HepG2 (cell line): Measurements from ENCODE around the gene CCDC93. TPM values are rescaled to one million over a fixed set of nuclear protein-coding genes. Genes with fewer than 3 reads are reported as not detected.

Experiments used
- AKAP8 ChIP-seq: sonication (generic); formaldehyde crosslinking; IDR thresholded peaks from 2 replicates; pipeline ENCODE4 v1.5.1; 2020; ENCODE audit warnings: mild to moderate bottlenecking, missing genetic modification reagents
- ARNT2 ChIP-seq: sonication (generic); formaldehyde crosslinking; IDR thresholded peaks from 2 replicates; pipeline ENCODE4 v1.8.0; 2022; ENCODE audit warnings: mild to moderate bottlenecking, low read depth, missing genetic modification reagents, moderate library complexity
- ATM ChIP-seq: fragments of 450-650 bp; IDR thresholded peaks from 2 replicates; pipeline ENCODE4 v1.7.1; 2017; ENCODE audit warnings: mild to moderate bottlenecking, borderline replicate concordance
- CENPT ChIP-seq: sonication (generic); formaldehyde crosslinking; IDR thresholded peaks from 2 replicates; pipeline ENCODE4 v1.8.0; 2022; ENCODE audit warnings: low read depth, mild to moderate bottlenecking, moderate library complexity, missing genetic modification reagents
- EEA1 ChIP-seq: sonication (generic); formaldehyde crosslinking; IDR thresholded peaks from 2 replicates; pipeline ENCODE4 v1.5.1; 2020; ENCODE audit warnings: mild to moderate bottlenecking, missing genetic modification reagents, borderline replicate concordance
- ERF ChIP-seq: IDR thresholded peaks from 2 replicates; pipeline ENCODE4 v1.6.1; 2018; ENCODE audit warnings: missing biosample characterization, missing genetic modification reagents
- EZH2 ChIP-seq: conservative IDR thresholded peaks from 2 replicates; pipeline ENCODE4 v1.6.1; 2012; ENCODE audit warnings: mild to moderate bottlenecking, low read depth, low read length, moderate library complexity
- FOXK2 ChIP-seq: fragments of 450-650 bp; IDR thresholded peaks from 2 replicates; pipeline ENCODE4 v1.6.1; 2016
- GTF3A ChIP-seq: sonication (generic); formaldehyde crosslinking; conservative IDR thresholded peaks from 2 replicates; pipeline ENCODE4 v1.4.0; 2020; ENCODE audit warnings: mild to moderate bottlenecking, missing genetic modification reagents
- HMG20B ChIP-seq: conservative IDR thresholded peaks from 2 replicates; pipeline ENCODE4 v1.6.1; 2016; ENCODE audit warnings: missing genetic modification reagents, missing compliant biosample characterization
- MXI1 ChIP-seq: IDR thresholded peaks from 3 replicates; pipeline ENCODE4 v1.6.1; 2012; ENCODE audit warnings: low read depth, low read length, inconsistent platforms, borderline replicate concordance
- PHF20 ChIP-seq: sonication (generic); formaldehyde crosslinking; IDR thresholded peaks from 2 replicates; pipeline ENCODE4 v1.5.0; 2020; ENCODE audit warnings: mild to moderate bottlenecking, missing genetic modification reagents
- POLR2G ChIP-seq: fragments of 200-400 bp; formaldehyde crosslinking; IDR thresholded peaks from 2 replicates; pipeline ENCODE4 v1.6.1; 2018; ENCODE audit warnings: mild to moderate bottlenecking, low read depth, low read length, moderate library complexity
- RORA ChIP-seq: sonication (generic); formaldehyde crosslinking; IDR thresholded peaks from 2 replicates; pipeline ENCODE4 v1.5.0; 2020; ENCODE audit warnings: mild to moderate bottlenecking, missing genetic modification reagents, moderate library complexity
- SIN3B ChIP-seq: fragments of 150-350 bp; IDR thresholded peaks from 2 replicates; pipeline ENCODE4 v1.6.1; 2014; ENCODE audit warnings: low read length
- SP2 ChIP-seq: sonication (generic); formaldehyde crosslinking; IDR thresholded peaks from 2 replicates; pipeline ENCODE4 v1.5.1; 2020; ENCODE audit warnings: mild to moderate bottlenecking, missing genetic modification reagents
- TBX2 ChIP-seq: sonication (generic); formaldehyde crosslinking; IDR thresholded peaks from 2 replicates; pipeline ENCODE4 v1.5.0; 2020; ENCODE audit warnings: missing genetic modification reagents, mild to moderate bottlenecking, borderline replicate concordance
- ZBTB20 ChIP-seq: sonication (generic); formaldehyde crosslinking; IDR thresholded peaks from 2 replicates; pipeline ENCODE4 v1.8.1; 2023; ENCODE audit warnings: missing genetic modification reagents, low read depth, mild to moderate bottlenecking, borderline replicate concordance
- ZBTB37 ChIP-seq: sonication (generic); formaldehyde crosslinking; IDR thresholded peaks from 2 replicates; pipeline ENCODE4 v1.4.0; 2020; ENCODE audit warnings: mild to moderate bottlenecking, missing genetic modification reagents
- ZFAT ChIP-seq: sonication (generic); formaldehyde crosslinking; conservative IDR thresholded peaks from 2 replicates; pipeline ENCODE4 v1.8.1; 2023; ENCODE audit warnings: missing genetic modification reagents, inconsistent platforms
- ZIK1 ChIP-seq: sonication (generic); formaldehyde crosslinking; IDR thresholded peaks from 2 replicates; pipeline ENCODE4 v1.5.0; 2020; ENCODE audit warnings: mild to moderate bottlenecking, low read depth, missing genetic modification reagents, borderline replicate concordance
- ZNF207 ChIP-seq: fragments of 450-650 bp; IDR thresholded peaks from 2 replicates; pipeline ENCODE4 v1.6.1; 2016; ENCODE audit warnings: antibody characterized with exemption, borderline replicate concordance
- ZNF296 ChIP-seq: sonication (generic); formaldehyde crosslinking; conservative IDR thresholded peaks from 2 replicates; pipeline ENCODE4 v1.5.0; 2020; ENCODE audit warnings: mild to moderate bottlenecking, missing genetic modification reagents
- ZNF44 ChIP-seq: sonication (generic); formaldehyde crosslinking; IDR thresholded peaks from 2 replicates; pipeline ENCODE4 v1.5.1; 2020; ENCODE audit warnings: mild to moderate bottlenecking, missing genetic modification reagents
- ZNF468 ChIP-seq: sonication (generic); formaldehyde crosslinking; IDR thresholded peaks from 2 replicates; pipeline ENCODE4 v1.8.0; 2022; ENCODE audit warnings: mild to moderate bottlenecking, moderate library complexity, missing genetic modification reagents
- ZNF510 ChIP-seq: sonication (generic); formaldehyde crosslinking; IDR thresholded peaks from 2 replicates; pipeline ENCODE4 v1.4.0; 2020; ENCODE audit warnings: low read depth, mild to moderate bottlenecking, missing genetic modification reagents
- ZNF564 ChIP-seq: sonication (generic); formaldehyde crosslinking; IDR thresholded peaks from 2 replicates; pipeline ENCODE4 v1.8.1; 2023; ENCODE audit warnings: mild to moderate bottlenecking, missing genetic modification reagents
- ZNF841 ChIP-seq: sonication (generic); formaldehyde crosslinking; IDR thresholded peaks from 2 replicates; pipeline ENCODE4 v1.8.1; 2023; ENCODE audit warnings: missing genetic modification reagents, borderline replicate concordance
- polyA plus RNA-seq, 8 experiments: library from polyadenylated mRNA; depleted of rRNA in 3 of 8; stranded (reverse) in 7 of 8; unstranded in 1 of 8; fragments of >200 nt; fragmentation: Illumina TruSeq in 4 of 8; extraction: Trizol in 4 of 8; gene quantifications; 2 replicates each; pipeline versions ENCODE4 v1.2.1 to v1.2.3, GENCODE V29; 2011 to 2016; ENCODE audit warnings: low read depth in 4 of 8, missing spikeins in 1 of 8, mixed read lengths in 1 of 8; ENCODE audit not compliant: insufficient read depth in 1 of 8
- total RNA-seq, 5 experiments: library from RNA; depleted of rRNA; stranded (reverse); fragments of >200 nt; fragmentation: Illumina TruSeq; extraction: Trizol; gene quantifications; 2 replicates each; pipeline ENCODE4 v1.2.3, GENCODE V29; 2016; ENCODE audit warnings: low read depth in 1 of 5
- TF ChIP-seq, protein P1 (sequence below): sonication (generic); formaldehyde crosslinking; IDR thresholded peaks from 2 replicates; pipeline ENCODE4 v1.4.0; 2020; ENCODE audit warnings: mild to moderate bottlenecking, low read depth, missing genetic modification reagents

The CCDC93 gene
- total and polyA plus RNA-seq, 2 of the 13 experiments (the other 11 are each of a cell fraction or from before 2014, with no cell fraction given): 37.2 to 53.2 TPM

DNA sequence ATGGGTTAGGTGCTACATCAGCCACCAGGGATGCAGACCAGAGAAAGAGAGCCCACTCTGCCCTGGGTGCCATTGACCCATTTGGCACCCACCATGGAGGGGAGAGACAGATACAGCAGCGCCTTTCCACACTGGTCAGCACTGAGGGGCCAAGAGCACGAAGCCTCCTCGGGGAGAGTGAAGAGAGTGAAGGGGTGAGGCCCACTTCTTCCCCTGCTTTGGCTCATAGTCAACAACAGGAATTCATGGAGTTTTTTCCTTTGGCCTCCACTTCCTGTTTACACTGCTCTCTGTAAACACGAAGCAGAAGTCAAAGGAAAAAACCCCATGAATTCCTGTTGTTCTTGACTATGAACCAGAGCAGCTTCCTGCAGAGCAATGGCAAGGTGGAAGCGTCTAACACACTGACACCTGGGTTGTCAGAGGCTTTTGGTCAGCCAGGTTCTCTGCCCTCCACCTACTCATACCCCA lies 80.0 kb downstream of the CCDC93 start (continued):
- no peak for TF ChIP-seq EZH2
- no peak for TF ChIP-seq ZNF296 (CRISPR knock-in tag)
- TF ChIP-seq, protein P1, sequence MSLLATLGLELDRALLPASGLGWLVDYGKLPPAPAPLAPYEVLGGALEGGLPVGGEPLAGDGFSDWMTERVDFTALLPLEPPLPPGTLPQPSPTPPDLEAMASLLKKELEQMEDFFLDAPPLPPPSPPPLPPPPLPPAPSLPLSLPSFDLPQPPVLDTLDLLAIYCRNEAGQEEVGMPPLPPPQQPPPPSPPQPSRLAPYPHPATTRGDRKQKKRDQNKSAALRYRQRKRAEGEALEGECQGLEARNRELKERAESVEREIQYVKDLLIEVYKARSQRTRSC (CRISPR knock-in tag): no peak
- TF ChIP-seq EEA1 (CRISPR knock-in tag): no peak
- no peak for TF ChIP-seq AKAP8
- no peak for TF ChIP-seq ZNF207
- no peak for TF ChIP-seq ATM
- TF ChIP-seq SP2: no peak
- no peak for TF ChIP-seq ZIK1 (CRISPR knock-in tag)
- TF ChIP-seq ZBTB20 (CRISPR knock-in tag): no peak
- TF ChIP-seq ZNF510 (CRISPR knock-in tag): no peak
- TF ChIP-seq HMG20B (CRISPR knock-in tag): no peak
- TF ChIP-seq TBX2 (CRISPR knock-in tag): no peak; the same call in 1 of the 2 replicates
- no peak for TF ChIP-seq ZNF44
- no peak for TF ChIP-seq ZNF468 (CRISPR knock-in tag)
- TF ChIP-seq POLR2G: no peak
- 0 out of 2 replicates have a peak, but pooled peaks have one; percentile 16 for TF ChIP-seq ERF (CRISPR knock-in tag)
- TF ChIP-seq ARNT2 (CRISPR knock-in tag): no peak
- TF ChIP-seq ZBTB37 (CRISPR knock-in tag): no peak
- no peak for TF ChIP-seq ZNF841 (CRISPR knock-in tag)
- no peak for TF ChIP-seq ZFAT
- no peak for TF ChIP-seq ZNF564 (CRISPR knock-in tag)
- TF ChIP-seq PHF20 (CRISPR knock-in tag): no peak
- TF ChIP-seq MXI1: peak; percentile 56; the same call in 1 of the 3 replicates
- no peak for TF ChIP-seq RORA
- TF ChIP-seq FOXK2: peak; percentile 89
- TF ChIP-seq CENPT (CRISPR knock-in tag): no peak
- no peak for TF ChIP-seq GTF3A (CRISPR knock-in tag)
- TF ChIP-seq SIN3B: no peak
